Measurements from ENCODE around the gene NDUFB11.

DNA sequence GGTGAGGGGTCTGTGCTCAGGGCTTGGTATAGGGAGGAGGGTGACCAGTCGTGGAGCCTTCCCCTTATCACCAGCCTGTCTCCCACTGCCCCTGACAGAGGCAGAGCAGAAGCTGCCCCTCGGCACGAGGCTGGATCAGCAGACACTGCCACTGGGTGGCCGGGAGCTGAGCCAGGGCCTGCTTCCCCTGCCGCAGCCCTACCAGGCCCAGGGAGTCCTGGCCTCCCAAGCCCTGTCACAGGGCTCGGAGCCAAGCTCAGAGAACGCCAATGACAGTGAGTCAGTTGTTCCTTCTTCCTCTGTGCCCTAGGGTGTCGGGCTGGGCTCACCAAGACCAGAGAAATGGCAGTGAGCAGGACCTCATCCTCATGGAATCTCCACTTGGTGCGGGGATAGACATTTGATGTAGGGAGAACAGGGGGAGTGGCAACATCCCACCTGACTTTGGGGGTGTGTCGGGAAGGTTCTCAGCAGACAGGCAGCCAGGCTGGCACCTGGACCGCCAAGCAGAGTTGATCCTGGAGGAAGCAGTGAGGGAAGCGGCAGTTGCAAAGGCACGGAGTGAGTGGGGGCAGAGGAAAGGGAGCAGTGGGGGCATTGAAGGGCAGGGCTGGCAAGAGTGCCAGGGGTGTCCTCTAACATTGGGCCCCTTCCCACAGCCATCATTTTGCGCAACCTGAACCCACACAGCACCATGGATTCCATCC is 34.9 kb upstream of the NDUFB11 start:
- no peak for TF ChIP-seq CTCF (IDR thresholded peaks at IDR 0.05; ENCODE audit: low read depth, low read length)
- TF ChIP-seq EZH2phosphoT487 (IDR thresholded peaks at IDR 0.05; ENCODE audit: low read depth) = no peak
